GM18508 (cell line): ENCODE results near the gene KIF17.

Experiments used
- ATAC-seq: cut with Tn5 transposase; IDR thresholded peaks from one replicate; pipeline ENCODE4 v1.9.1; 2021; ENCODE audit warnings: moderate number of reproducible peaks; ENCODE audit not compliant: insufficient read depth, unreplicated experiment

Gene KIF17

GRCh38 chr1:20712215-20712577, 5.6 kb downstream of the KIF17 start:
- ATAC-seq: no peak

GRCh38 chr1:20711285-20712214, 6.3 kb downstream of the KIF17 start:
- no peak for ATAC-seq

DNA sequence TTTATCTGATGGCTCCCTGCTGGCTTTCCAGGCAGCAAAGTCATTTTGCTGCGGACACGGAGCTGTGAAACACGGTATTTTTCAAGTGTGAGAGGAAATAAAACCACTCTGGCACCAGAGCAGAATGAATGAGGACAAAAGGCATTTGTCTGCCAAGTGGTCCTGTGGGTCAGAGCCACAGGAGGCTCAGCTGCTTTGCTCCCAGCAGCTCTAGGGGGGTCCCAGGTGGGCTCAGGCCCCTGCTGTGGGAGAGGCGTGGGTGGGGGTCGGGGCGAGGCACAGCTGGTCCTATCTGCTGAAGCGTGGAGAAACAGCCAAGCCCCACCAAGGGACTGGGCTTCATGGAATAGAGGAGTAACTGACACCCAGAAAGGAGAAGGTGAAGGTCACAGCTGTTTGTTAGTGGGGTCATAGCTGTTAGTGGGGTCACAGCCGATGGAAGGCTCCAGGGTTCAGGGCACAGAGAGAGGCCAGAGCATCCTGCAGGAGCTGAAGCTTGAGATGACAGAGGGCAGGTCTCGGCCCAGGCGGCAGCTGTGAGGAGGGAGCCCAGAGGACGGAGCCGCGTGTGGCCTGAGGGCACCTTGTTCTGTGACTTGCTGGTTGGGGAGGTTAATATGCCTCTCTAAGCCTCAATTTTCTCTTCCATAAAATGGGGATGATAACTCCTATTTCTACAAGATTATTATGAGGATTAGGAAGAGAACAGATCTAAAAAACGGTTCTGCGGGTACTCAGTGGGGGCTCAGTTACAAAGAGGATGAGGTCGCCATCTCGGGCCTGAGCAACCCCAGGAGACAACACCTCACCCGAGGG, 7.1 kb downstream of the KIF17 start:
- no peak for ATAC-seq

GRCh38 chr1:20709868-20710267, 7.9 kb downstream of the KIF17 start:
- no peak for ATAC-seq

DNA sequence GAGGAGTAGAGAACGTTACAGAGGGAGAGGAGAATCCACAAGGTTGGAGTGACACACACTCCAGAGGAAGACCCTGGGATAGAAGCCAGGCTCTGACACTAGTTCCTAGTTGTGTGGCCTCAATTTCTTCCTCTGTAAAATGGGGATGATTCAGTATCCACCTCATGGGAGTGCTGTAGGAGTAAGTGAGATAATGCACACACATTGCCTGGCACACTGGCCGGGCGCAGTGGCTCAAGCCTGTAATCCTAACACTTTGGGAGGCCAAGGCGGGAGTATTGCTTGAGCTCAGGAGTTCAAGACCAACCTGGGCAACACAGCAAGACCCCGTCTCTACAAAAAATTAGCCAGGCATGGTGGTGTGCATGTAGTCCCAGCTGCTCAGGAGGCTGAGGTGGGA, 8.9 kb downstream of the KIF17 start:
- ATAC-seq: no peak

GRCh38 chr1:20708057-20708456, 9.8 kb downstream of the KIF17 start:
- ATAC-seq: no peak

GRCh38 chr1:20706841-20707240, 11.0 kb downstream of the KIF17 start:
- ATAC-seq: no peak

DNA sequence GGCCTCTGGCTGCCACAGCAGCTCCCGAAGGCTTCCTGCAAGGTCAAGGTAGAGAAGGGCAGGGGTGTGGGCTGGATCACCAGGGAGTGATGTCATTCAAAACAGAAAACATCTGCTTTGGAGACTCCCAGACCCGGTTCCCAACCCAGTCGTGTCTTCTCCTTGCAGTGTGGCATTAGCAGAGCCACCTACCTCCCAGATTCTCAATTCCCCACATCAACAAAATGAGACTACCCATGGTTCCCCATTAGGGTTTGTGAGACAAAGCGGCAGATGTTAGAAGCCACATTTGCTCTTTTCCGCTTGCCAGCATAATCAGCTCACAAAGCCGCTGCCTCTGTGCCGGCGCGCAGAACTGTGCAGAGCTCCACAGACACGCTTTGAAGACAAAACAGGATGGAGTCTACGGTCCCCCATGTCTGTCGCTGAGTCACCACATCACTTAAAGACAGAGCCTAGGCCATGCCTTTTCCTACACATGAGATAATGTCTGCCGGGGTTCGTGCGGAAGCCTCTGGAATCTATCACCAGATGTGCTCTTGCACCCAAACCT, 12.5 kb downstream of the KIF17 start:
- ATAC-seq: no peak

- ATAC-seq: no peak
Measured at GRCh38 chr1:20704390-20705202, 13.2 kb downstream of the KIF17 start.

GRCh38 chr1:20703124-20703756, 14.6 kb downstream of the KIF17 start:
- ATAC-seq: no peak

GRCh38 chr1:20702416-20702815, 15.4 kb downstream of the KIF17 start:
- no peak for ATAC-seq

GRCh38 chr1:20701847-20702246, 16.0 kb downstream of the KIF17 start:
- ATAC-seq: no peak

- no peak for ATAC-seq
Measured at GRCh38 chr1:20701446-20701845, 16.4 kb downstream of the KIF17 start.

DNA sequence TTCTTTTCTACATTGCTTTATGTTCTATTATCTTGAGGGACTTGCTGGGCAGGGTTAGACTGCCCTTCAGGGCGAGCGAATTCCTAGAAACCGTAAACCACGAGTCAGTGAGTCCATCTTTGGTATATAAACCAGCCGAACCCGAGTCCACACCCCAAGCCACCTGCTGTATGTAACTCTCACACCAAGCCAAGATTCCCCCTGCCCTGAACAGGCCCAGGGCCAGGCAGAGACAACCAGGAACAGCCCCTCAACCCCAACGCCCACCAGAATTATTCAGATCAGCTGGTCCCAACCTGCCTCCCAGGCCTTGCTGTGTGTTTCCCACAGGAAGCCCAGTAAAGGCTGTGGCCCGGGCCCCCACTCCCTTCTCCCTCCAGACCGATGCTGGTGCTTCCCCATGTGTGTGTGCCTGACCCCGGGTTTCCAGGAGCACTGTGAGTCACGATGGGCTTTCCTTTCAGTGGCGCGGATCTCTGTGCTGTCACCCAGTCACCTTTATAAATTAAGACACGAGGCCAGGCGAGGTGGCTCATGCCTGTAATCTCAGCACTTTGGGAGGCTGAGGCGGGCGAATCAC, 17.1 kb downstream of the KIF17 start:
- no peak for ATAC-seq

DNA sequence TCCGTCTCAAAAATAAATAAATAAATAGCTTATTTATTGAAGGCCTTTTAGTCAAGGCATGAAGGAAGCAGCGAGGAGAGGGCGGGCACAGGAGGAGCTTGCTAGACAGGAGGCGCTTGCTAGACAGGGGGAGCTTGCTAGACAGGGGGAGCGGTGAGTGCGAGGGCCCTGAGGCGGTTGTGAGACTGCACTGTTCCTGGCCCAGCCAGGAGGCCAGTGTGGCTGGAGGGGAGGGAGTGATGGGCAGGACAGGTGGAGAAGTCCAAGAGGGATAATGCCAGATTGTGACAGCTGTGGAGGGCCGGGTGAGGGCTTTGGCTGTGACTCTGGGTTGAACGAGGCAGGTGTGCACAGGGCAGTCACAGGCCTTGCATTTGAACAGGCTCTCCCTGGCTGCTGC, 18.2 kb downstream of the KIF17 start:
- ATAC-seq: no peak

DNA sequence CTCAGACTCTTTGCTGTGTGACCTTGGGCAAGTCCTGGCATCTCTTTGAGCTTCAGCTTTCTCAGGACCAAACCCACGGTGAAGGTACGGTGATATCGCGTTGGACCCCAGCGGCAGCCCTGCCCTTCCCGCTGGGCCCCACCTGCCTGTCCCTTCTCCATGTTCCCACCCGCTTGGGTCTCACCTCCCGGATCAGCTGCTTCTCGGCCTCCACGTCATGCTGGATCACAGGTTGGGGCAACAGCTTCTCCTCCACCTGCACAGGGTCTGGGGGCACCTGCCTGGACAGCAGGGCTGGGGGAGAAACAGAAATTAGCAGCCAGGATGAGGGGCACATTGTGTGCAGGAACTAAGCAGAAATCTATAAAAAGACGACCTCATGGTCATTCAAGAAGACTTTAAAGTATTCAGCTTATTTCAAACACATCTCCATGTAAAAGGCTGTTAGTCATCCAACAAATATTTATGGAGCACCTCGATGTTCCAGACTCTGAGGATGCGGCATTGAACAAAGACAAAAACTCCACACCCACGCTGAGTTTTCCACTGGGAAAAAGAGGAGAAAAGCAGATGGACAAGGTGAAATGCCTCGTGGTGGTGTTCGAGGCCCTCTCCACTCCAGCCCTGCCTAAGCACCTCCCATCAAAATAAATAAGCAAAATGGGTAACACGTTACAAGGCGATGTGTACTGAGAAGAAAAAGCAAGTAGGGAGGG, 19.5 kb downstream of the KIF17 start:
- ATAC-seq: no peak

- no peak for ATAC-seq
Measured at GRCh38 chr1:20697563-20697962, 20.2 kb downstream of the KIF17 start.

DNA sequence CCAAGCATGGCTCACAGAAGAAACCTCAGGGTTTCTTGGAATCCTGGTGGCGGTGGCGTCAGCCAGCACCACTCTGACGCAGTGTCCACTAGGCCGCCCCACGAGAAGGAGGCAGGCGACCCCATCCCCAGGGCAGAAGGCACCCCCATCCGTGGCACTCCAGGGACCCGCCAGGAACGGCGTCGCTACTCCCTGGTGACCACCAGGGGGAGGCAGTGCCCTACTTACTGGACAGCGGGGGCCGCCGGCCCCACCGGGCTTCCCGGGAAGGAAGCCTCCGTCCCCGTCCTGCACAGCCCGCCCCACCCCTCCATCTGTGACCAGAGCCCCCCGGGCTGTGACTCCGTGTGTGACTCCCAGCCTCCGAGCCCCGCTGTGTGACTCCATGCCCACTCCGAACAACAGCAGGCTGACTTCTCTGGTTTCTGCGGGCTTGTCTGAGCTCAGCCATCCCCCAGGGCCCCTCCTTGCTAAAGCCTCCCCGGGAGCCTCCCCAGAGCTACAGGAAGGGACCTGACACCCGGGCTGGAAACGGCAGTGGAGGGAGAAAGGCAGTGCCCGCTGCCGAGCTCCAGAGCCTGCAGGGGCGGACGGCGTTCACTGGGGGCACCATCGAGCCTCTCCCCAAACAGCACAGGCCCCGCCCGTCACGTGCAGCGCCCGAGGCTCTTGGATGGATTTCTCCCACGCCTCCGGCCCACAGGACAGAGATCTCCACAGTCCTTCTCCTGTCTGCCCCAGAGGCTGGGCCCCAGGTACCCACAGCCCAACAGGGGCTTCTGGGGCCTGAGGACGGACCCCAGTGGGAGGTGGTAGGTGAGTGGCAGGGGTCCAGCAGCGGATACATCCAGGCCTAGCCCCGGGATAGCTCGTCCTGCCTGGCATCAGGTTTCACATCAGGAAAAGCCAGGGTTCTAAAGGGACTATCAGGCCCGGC, 21.1 kb downstream of the KIF17 start:
- ATAC-seq: no peak
